ENCODE results near the gene ZNF581.

Gene ZNF581

DNA sequence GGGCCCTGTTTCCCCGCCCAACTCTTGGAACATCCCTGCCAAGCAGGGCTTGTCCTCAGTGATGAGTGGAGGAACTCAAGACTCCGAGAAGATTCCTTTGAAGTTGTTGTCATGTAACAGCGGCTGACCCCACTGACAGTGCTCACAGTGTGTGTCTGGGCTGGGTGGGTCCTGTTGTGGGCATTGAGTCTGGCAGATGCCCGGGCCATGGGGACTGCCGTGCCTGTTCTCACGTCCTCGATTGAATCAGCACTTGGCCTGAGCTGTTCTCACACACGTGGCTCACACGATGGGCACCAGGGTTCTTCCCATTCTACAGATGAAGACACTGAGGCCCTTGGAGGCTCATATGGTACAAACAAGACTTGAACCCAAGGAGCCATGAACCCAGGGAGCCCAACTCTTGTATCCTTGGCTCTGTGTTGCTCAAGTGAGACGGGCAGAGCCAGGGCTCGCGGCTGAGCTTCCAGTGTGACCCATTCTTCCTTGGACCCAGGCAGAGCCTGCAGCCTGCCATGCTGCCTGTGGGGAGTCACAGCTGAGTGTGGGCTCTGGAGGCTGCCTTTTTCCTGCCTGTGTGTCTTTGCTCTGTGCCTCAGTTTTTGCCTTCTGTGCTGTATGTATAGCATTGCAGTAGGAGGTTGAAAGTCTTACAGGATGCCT is 23.0 kb downstream of the ZNF581 start:
- no peak for DNase-seq (ENCODE audit: low read depth)

DNA sequence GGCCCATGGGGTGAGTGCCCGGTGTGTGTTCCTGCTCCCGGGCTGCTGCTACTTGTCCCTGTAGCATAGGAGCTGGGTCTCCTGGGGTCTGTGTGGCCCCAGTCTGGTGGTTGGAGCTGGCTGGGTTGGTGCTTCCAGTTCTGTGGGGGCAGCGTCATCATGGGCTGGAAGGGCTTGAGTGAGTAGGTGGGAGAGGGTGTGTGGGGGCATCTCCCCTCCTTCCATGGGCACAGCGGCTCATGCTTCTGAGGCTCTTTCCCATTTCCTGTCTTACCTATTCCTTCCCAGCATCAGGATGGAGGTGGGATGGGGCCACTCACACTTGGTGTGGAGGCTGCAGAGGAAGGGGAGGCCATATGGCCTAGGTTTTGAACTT is 23.5 kb downstream of the ZNF581 start:
- DNase-seq (ENCODE audit: low read depth): no peak

DNA sequence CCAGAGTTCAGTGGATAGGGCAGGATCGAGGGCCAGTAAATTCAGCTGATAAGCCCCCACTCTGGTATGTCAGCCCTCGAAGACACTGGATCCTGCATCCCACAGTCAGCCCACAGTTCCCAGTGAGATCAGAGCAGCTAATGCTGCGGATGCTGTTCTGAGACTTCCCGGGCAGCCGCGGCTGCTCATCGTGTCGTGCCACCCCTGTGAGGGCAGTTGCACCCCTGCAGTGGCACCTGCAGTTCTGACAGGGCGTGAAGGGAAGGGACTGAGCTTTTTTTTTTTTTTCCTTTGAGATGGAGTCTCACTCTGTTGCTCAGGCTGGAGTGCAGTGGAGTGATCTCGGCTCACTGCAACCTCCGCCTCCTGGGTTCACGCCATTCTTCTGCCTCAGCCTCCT is 24.1 kb downstream of the ZNF581 start:
- no peak for DNase-seq (ENCODE audit: low read depth)

DNA sequence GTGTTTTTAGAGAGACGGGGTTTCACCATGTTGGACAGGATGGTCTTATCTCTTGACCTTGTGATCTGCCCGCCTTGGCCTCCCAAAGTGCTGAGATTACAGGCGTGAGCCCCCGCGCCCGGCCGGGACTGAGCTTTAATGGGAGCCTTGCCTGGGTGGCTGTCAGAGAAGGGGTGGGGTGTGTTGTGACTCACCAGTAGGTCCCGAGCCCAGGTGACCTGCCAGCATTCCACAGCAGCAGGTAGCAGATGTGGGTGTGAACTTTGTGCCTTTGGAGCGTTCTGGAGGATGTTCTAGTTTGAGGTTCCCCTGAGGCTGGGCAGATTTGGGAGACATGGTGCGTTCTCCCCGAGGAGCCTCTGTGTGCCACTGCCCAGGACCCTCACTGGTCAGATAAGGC is 24.5 kb downstream of the ZNF581 start:
- DNase-seq (ENCODE audit: low read depth): no peak

DNA sequence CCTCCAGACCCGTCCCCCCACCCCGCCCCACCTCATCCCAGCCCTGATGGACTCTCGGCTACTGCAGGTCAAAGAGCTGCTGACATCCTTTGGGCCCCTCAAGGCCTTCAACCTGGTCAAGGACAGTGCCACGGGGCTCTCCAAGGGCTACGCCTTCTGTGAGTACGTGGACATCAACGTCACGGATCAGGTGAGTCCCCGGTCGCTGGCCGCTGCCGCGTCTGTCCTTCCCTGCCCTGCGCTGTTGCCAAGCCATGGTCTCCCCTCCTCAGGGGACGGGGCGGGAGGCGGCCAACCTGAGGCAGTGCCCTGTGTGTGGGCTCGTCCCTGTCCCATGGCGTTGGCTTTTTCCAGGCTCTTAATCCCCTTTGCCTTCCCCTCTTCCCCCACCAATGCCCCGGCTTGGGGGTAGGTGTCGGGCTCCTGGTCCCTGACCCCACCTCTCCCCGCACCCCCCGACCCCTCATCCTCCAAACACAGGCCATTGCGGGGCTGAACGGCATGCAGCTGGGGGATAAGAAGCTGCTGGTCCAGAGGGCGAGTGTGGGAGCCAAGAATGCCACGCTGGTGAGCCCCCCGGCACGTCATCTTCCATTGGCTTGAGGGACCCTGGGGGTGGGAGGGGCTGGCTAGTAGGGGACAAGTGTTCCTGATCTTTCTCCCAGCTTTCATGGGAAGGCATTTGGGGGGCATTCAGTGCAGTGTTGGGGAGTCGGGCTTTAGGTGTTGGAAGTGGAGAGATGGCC is 25.3 kb downstream of the ZNF581 start:
- no peak for DNase-seq (ENCODE audit: low read depth)

DNA sequence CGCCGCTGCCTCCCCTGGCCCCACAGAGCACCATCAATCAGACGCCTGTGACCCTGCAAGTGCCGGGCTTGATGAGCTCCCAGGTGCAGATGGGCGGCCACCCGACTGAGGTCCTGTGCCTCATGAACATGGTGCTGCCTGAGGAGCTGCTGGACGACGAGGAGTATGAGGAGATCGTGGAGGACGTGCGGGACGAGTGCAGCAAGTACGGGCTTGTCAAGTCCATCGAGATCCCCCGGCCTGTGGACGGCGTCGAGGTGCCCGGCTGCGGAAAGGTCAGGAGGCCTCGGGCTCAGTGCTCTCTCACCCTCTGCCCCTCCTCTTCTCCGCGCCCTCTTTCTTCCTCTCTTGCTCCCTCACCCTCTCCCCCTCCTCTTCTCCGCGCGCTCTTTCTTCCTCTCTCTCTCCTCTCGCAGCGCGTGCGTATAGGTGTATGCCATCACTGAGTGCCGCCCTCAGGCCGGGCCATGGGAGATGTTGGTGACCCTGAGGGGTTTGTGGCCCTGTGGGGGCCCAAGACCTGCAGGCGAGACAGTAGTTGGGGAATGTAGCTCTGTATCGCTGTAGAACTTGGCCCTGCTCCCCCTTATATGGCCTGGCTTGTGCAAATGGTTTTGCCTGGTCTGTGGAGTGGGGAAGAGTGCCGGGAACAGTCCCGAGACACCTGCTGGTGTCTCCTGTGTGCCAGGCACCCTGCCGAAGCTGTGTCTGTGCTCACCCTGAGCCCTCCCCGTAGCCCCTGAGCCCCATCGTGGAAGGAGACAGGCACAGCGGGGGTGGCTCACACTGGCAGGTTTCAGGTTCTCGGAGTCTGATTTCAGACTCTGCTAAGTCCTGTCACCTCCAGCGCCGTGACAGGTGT is 26.2 kb downstream of the ZNF581 start:
- DNase-seq (ENCODE audit: low read depth): no peak

DNA sequence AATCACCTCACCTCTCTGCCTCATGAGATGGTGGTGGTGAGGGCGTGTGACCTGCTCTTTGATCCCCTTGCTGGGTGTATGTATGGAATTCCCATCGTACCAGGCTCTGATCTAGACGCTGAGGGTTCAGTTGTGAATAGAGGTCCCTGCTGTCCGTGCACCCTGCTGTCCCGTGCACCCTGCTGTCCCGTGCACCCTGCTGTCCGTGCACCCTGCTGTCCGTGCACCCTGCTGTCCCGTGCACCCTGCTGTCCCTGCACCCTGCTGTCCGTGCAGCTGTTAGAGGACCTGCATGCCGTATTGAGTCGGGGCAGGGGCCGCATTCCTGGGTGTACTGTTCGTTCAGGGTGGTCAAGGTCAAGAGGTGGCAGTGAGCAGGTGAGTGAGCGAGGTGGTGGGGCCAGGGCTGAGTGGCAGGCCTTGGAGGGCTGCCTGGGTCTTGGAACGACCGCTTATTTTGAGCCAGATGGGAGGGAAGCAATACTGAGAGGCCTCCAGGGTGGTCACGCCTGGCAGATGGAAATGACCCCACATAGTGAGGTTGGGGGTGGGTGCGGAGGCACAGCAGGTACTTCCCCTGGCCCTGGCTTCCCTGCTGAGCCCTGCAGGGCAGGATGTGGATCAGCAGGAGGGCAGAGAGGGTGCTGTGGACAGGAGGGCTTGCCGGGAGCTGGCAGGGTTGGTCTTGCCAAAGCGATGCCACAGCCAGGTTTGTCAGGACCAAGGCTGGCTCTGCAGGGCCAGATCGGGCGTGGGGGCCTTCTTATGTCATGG is 27.0 kb downstream of the ZNF581 start:
- no peak for DNase-seq (ENCODE audit: low read depth)

DNA sequence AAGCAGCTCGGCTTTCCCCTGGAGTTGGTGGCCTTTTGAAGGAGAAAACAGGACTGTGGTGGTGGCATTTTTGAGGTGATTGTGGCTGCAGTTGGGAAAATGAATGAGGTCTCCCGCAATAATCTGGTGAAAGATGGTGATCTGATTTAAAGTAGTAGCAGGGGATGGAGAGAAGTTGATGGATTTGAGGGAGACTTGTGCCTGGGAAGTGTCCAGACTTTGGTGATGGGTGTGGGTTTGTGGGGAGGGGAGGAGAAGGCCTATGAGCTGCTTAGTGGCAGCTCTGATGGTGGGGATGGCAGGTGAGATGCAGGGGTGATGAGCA is 27.6 kb downstream of the ZNF581 start:
- no peak for DNase-seq (ENCODE audit: low read depth)

DNA sequence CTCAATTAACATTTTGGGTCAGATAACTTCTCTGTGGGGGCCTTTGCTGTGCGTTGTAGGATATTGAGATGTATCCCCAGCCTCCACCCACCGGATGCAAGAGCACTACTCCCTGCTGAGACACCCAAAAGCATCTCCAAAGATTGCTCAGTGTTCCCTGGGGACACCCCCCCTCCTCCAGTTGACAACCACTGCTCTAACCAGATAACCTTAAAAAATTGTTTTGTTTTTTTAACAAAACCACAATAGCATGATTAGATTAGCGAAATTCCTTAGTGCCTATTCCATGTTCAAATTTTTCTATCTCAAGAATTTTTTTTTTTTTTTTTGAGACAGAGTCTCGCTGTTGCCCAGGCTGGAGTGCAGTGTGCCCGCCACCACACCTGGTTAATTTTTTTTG is 29.0 kb downstream of the ZNF581 start:
- no peak for DNase-seq (ENCODE audit: low read depth)

DNA sequence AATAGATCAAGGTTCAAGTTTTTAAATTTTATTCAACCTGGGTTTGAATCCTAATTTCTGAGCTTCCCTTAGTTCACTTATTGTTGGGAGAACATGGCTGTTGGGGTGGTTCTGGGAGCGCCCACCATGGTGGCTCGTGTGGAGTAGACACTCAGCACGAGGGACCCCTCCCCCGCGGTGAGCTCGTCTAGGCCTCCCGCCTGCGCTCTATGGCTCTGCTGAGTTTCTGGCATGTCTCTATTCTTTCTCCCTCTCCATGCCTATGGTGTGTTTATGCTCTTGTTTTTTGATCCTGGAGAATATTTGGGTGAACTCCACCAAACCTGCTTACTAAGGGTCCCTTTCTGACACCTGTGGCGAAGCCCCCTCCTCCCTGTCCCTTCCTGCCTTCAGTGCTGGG is 30.0 kb downstream of the ZNF581 start:
- no peak for DNase-seq (ENCODE audit: low read depth)

DNA sequence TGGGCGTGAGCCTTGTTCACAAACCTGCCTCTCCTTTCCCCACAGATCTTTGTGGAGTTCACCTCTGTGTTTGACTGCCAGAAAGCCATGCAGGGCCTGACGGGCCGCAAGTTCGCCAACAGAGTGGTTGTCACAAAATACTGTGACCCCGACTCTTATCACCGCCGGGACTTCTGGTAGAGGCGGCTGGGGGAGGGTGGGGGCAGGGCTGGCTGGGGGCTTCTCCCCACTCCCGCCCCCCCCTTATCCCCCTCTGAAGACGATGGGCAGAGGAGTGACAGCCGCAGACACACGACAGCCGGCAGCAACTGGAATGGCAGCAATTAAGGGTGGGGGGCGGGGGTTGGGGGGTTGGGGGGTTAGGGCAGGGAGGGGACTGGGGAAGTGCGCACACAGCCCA is 30.4 kb downstream of the ZNF581 start:
- no peak for DNase-seq (ENCODE audit: low read depth)

DNA sequence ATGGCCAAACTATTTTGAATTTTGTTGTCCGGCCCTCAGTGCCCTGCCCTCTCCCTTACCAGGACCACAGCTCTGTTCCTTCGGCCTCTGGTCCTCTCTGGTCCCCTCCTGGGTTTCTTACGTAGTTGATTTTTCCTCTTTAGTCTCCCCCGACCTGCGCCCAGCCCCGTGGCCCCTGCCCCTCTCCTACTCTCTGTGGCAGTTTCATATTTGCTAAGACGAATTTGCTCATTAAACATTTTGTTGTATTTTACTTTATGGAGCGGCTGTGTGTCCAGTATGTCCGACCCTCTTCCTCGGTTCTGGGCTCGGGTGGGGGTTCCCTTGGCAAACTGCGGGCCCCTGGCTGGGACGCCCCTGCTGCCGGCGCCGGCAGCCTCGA is 31.0 kb downstream of the ZNF581 start:
- DNase-seq (ENCODE audit: low read depth): no peak

DNA sequence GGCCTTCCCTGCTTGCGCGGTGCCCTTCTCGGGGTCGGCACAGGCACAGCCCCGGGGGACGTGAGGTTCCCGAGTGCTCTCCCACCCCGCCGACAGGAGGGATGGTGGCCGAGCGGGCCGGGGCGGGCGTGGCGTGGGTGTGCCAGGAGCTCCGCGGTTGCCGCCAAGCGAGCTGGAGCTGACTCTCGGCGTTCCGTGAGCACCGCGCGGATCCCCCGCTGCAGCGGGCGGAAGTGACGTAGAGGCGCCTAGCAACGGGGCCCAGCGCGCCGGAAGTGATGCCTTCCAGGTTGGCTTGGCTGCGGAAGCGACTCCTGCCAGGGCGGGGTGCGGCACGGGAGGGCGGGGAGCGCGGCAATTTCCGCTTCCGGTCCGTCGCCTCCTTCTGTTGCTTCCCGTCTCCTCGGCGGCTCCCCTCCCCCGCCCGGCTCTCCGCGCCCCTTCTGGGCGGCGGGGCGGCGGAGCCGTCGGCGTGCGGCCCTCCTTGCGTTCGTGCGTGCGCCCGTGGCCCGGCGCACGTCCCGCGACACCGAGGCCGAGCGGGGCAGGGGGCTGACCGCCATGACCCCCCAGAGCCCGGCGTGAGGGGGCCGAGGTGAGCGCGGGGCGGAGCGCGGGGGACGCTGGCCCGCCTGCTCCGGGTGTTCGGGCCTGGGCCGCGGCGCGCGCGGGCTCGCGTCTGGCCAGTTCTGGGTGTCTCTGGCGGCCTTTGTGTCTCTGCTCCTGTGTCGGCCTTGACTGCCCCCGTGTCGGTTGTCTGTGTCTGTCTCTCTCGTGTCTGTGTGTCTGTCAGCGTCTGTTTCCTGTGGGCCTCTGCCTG is 31.6 kb downstream of the ZNF581 start, which contains the start of gene EPN1:
Gene EPN1 (plus strand): TSS at position 386 of the 820 bp plus-strand sequence. CDS start 3,402 bp downstream, outside the sequence.
- peak; percentile 98 for DNase-seq (ENCODE audit: low read depth)

DNA sequence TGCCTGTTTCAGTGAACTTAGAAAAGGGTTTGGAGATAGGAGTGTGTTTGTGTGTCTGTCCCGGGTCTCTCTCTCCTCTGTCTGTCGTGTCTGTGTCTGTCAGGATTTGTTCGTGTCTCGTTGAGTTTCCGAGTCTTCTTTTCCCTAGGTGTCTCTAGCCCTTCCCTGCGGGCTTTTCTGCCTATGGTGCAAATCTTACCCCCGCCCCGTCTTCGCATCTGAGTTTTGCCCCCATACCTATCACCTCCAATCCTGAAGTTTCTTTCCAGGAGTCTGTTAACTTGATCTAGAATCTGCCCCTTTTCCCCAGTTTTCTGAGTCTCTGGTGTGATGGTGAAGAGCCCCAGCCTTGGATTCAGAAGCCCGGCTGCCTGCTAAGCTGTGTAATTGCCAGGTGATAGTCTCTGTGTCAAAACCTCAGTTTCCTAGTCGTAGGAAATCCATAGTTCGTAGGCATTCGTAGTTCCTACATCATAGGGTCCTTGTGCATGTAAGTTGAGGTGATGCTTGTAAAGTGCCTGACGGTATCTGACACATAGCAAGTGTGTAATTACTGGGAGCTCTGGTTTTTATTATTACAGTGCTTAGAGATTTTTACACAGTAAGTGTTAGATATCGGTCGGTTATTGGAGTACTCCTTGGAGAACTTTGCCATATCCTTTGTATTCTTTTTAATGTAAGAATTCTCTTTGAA is 32.4 kb downstream of the ZNF581 start:
- no peak for DNase-seq (ENCODE audit: low read depth)

DNA sequence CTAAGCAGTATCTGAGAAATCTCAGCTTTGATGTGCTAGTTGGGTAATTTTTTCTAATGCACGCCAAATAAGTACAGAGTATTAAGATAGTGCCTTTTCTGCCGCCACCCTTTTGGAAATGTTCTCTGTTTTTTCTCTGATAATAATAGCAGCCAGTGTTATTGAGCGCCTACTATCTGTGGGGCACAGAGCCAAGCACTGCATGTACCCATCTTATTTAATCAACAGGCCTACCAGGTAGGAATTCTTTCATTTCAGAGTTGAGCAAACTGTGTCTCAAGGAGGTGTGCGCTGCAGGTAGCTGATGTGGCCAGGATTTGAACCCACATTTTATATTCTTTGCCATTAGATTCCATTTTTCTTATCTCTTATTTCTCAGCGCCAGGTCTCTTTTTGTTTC is 32.9 kb downstream of the ZNF581 start:
- DNase-seq (ENCODE audit: low read depth): no peak

DNA sequence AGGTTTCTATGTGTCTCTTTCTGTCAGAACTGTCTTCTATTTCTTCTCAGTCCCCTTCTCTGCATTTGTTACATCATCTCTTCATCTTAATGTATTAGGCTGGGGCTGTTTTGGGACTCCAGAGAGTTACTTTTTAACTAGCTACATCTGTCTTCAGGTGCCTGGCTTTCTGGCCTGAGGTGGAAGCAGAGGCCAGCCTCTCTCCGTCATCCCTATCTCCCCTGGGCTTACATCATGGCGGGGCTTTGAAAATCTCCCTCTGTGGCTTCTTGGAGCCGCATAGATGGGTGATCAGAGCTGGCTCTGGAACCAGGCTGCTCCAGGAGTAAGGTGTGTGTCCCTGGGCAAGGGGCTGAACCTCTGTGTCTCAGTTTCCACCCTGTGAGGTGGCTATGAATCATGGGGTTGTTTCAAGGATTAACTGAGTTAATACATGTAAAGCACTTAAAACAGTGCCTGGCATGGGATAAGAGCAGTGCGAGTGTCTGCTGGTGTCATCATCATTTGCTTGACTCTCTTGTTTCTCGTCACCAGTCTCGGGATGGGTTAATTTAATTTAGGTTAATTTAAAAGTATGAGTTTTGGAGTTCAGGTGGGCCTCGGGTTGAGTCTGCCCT is 33.5 kb downstream of the ZNF581 start:
- no peak for DNase-seq (ENCODE audit: low read depth)

DNA sequence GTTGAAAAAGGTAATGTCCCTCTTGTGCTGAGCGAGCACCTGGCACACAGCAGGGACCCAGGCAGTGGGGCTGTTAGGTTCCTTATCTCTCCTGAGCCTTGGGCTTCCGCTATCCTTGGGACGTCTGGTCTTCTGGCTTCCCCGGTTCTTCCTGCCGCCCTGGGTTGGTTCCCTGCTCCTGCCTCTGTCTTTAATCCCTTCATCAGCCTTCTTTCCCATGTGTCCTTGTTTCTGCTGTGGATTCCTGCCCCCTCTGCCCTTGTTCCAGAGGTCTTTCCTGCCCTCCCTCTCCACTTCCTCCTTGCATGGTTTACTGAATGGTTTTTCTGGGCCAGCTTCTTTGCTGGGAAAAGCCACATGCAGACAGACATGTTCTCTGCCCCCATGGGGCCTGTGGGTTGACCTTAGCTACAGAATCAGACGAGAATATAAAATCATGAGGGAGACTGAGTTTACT is 34.2 kb downstream of the ZNF581 start:
- DNase-seq (ENCODE audit: low read depth): no peak

DNA sequence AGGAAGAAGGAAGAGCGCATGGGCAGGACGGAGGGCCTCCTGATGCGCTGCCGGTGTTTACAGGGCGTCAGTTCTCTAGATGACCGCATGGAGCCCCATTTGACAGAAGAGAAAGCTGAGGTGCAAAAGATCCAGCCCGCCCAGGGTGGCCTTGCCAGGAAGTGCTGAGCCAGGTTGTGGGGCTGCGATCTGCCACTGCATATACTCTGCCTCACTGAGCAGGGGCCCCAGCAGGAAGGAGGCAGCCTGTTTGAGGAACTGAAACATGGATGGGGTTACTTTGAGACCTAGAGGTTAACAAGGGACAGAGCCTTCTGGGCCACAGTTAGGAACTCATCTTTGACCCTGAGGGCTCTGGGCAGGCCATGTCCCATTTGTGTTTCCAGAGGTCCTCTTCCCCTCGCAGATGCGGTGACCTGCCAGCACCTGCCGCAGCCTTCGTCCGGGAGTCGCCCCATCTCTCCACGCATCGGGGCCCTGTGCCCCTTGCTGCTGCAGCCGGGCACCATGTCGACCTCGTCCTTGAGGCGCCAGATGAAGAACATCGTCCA is 34.7 kb downstream of the ZNF581 start:
- no peak for DNase-seq (ENCODE audit: low read depth)

DNA sequence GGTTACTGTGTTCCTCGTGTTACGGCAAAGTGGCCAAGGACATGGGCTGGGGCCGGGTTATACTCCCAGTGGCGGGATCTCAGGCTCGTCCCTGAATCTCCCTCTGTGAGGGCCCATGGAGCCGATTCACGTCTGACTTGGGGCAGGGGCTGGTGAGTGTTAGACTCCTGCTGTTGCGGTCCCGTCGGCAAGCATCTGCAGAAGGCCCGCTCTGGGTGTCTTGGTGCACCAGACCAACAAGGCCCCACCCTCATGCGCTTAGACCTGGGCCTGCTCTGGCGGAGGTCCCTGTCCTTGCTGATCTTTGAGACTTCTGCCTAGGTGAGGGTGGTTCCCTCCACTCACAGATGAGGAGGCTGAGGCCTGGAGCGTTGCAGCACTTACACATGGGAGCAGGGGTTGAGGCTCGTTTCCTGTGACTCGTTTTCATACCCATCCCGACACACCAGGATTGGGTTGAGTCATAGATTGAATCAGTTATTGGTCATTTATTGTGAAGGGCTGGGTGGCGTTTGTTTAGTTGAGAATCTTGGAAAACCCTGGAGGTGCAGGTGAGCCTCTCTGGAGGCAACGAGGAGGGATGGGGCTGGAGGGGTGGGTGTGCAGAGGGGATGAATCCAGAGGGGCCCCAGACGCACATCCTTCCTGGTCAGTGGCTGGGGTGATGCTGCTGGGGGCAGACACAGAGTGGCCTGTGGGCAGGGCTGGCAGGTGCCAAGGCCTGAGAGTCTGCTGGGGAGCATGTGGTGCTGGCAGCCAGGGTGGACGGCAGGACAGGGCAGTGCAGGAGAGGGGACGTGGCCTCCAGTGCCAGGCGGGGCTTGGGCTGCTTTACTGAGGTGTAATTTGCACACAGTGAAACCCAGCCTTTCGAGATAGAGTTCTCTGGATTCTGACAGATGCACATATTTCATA is 36.2 kb downstream of the ZNF581 start:
- DNase-seq (ENCODE audit: low read depth): no peak

Data from activated T-helper 9 cell treated with anti-CD3 and anti-CD28 coated beads, Interleukin-2, amount 50 U/mL, for 16 hours (primary cell).